ENCODE results near the gene ARHGAP44. TPM values are rescaled to one million over a fixed set of nuclear protein-coding genes. Genes with fewer than 3 reads are reported as not detected.

The ARHGAP44 gene
- total and polyA plus RNA-seq, 9 of the 15 experiments (the other 6 are each of a cell fraction or from before 2014, with no cell fraction given): 0.01 to 0.68 (median 0.07) TPM; not detected in 1

DNA sequence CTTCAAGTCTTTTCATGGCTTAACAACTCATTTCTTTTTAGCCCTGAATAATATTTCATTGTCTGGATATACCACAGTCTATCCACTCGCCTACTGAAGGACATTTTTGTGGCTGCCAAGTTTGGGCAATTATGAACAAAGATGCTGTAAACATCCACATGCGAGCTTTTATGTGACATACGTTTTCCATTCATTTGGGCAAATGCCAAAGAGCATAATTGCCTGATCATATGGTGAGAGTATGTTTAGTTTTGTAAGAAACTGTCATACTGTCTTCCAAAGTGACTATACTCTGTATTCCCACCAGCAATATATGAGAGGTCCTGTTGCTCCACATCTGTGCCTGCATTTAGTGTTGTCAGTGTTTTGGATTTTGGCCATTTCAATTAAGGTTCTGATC lies 147.2 kb downstream of the ARHGAP44 start (continued):
- TF ChIP-seq CBX2 (IDR thresholded peaks at IDR 0.05; ENCODE audit: insufficient read depth, low read length, poor library complexity, severe bottlenecking) (no peak), SPI1 (IDR thresholded peaks at IDR 0.05; ENCODE audit: borderline replicate concordance, low read depth, low read length) (no peak)

DNA sequence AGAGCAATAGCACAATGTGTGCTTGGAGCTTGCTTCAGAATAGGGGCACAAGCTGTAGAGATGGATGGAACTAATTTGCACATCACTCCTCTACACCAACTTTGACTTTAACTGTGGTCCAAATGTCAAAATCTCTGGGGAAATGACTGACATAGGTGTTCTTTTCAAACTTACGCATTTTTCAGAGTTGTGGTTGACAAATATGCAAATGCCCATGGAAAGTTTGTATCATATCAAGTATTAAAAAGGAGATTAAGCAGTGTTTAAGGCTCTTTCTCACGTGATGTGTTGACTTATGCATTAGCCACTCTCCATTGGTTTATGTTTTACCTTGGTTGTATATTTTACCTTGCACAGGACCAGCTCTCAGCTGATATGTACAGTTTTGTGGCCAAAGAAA lies 151.4 kb downstream of the ARHGAP44 start:
- H3K79me2 ChIP-seq (ENCODE audit: control insufficient read depth, insufficient read depth, low read length): no peaks in the 10 kb centered on the region
- H3K4me3 ChIP-seq: no peak overlapping the region
- H3K9me1 ChIP-seq (ENCODE audit: control insufficient read depth, insufficient read depth, low read length): no peaks in the 10 kb centered on the region
- ATAC-seq (no peak), DNase-seq (ENCODE audit: extremely low read depth in 1 of 4, low spot score in 3 of 4) (no peak), FAIRE-seq (no peak)
- WGBS (ENCODE audit: insufficient coverage, low coverage, missing lambda C conversion rate): 0% methylated on average over 2 of the region's 2 CpGs
- ChIA-PET CTCF (ENCODE audit: low intra/inter-chr PET ratio) (no interaction called here), POLR2A (no interaction called here)
- TF ChIP-seq, protein P1, sequence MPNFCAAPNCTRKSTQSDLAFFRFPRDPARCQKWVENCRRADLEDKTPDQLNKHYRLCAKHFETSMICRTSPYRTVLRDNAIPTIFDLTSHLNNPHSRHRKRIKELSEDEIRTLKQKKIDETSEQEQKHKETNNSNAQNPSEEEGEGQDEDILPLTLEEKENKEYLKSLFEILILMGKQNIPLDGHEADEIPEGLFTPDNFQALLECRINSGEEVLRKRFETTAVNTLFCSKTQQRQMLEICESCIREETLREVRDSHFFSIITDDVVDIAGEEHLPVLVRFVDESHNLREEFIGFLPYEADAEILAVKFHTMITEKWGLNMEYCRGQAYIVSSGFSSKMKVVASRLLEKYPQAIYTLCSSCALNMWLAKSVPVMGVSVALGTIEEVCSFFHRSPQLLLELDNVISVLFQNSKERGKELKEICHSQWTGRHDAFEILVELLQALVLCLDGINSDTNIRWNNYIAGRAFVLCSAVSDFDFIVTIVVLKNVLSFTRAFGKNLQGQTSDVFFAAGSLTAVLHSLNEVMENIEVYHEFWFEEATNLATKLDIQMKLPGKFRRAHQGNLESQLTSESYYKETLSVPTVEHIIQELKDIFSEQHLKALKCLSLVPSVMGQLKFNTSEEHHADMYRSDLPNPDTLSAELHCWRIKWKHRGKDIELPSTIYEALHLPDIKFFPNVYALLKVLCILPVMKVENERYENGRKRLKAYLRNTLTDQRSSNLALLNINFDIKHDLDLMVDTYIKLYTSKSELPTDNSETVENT (CRISPR knock-in tag; IDR thresholded peaks at IDR 0.05): no peak
- TF ChIP-seq ZNF274 (IDR thresholded peaks at IDR 0.05; ENCODE audit: borderline replicate concordance, low read depth, low read length) (no peak), ZNF444 (CRISPR knock-in tag; IDR thresholded peaks at IDR 0.05) (no peak), CREB3 (tag; conservative IDR thresholded peaks at IDR 0.05; ENCODE audit: low read depth) (no peak), ZNF778 (CRISPR knock-in tag; IDR thresholded peaks at IDR 0.05) (no peak), ZBTB8A (IDR thresholded peaks at IDR 0.05; ENCODE audit: partially characterized antibody) (no peak), ZNF668 (CRISPR knock-in tag; IDR thresholded peaks at IDR 0.05) (no peak), PBX2 (CRISPR knock-in tag; IDR thresholded peaks at IDR 0.05; ENCODE audit: low read depth) (no peak), PBX2 (tag; conservative IDR thresholded peaks at IDR 0.05; ENCODE audit: low read depth) (no peak), DNMT1 (IDR thresholded peaks at IDR 0.05) (no peak)
- no peak overlapping the region for H3K27ac ChIP-seq (ENCODE audit: extremely low read depth, low read depth, low read length)
- no peak overlapping the region for H3K9ac ChIP-seq (ENCODE audit: insufficient read depth in 1 of 2, low read depth in 2 of 2, low read length in 2 of 2)
- in situ Hi-C loops (cut with MboI): no loop called here
- H3K4me2 ChIP-seq (ENCODE audit: insufficient read depth, low read length): no peak overlapping the region
- H3K9me3 ChIP-seq (replicated peaks; ENCODE audit: control insufficient read depth, insufficient read depth, low read depth, low read length): no peaks in the 10 kb centered on the region
- no peaks in the 10 kb centered on the region for H4K20me1 ChIP-seq (replicated peaks; ENCODE audit: control insufficient read depth, insufficient read depth, low read length)
- H2AFZ ChIP-seq (ENCODE audit: low read depth, low read length): no peak overlapping the region
- H3K36me3 ChIP-seq (ENCODE audit: control insufficient read depth, insufficient read depth, low read length): no peaks in the 10 kb centered on the region
- no peaks in the 10 kb centered on the region for H3K4me1 ChIP-seq (replicated peaks in 1 of 2; ENCODE audit: control insufficient read depth in 2 of 2, insufficient read depth in 2 of 2, low read length in 2 of 2)
- peaks cover 0 to 10% of the 10 kb centered on the region in 2 experiments; a peak in 2 of 5 replicates for H3K27me3 ChIP-seq (ENCODE audit: control insufficient read depth in 2 of 2, insufficient read depth in 2 of 2, low read length in 2 of 2)
- no TSS peak for BruUV-seq (replicated peaks)
- intact Hi-C loops (cut with micrococcal nuclease): no loop called here

All from K562 (cell line).